ENCODE data around the gene FSTL5. TPM values are rescaled to one million over a fixed set of nuclear protein-coding genes. Genes with fewer than 3 reads are reported as not detected.

The FSTL5 gene
- total and polyA plus RNA-seq, 10 of the 15 experiments (the other 5 are each of a cell fraction or from before 2014, with no cell fraction given), result 0.04 to 2.4 (median 0.08) TPM; not detected in 4

DNA sequence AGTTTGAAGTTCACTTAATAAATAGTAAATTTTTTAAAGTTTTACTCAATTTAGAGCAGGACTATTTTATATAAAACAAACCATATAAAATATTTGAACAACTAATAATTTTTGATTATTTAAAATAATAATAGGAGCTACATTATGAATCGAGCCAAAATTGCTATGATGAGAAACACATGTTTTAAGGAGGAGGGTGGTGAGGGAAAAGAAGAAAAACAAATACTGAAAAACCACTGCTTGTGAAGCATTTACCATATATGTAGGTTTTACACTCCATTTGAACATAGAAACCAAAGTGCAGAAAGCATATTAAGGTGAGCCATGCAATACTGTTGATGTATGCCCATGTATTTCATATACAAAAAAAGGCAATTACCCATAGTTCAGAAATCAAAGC, 448.9 kb downstream of the FSTL5 start (continued):
- TF ChIP-seq RFX5 (IDR thresholded peaks at IDR 0.05; ENCODE audit: low read depth, low read length) (no peak), YY1 (IDR thresholded peaks at IDR 0.05; ENCODE audit: low read depth, low read length) (no peak)
- TF ChIP-seq, protein P1, sequence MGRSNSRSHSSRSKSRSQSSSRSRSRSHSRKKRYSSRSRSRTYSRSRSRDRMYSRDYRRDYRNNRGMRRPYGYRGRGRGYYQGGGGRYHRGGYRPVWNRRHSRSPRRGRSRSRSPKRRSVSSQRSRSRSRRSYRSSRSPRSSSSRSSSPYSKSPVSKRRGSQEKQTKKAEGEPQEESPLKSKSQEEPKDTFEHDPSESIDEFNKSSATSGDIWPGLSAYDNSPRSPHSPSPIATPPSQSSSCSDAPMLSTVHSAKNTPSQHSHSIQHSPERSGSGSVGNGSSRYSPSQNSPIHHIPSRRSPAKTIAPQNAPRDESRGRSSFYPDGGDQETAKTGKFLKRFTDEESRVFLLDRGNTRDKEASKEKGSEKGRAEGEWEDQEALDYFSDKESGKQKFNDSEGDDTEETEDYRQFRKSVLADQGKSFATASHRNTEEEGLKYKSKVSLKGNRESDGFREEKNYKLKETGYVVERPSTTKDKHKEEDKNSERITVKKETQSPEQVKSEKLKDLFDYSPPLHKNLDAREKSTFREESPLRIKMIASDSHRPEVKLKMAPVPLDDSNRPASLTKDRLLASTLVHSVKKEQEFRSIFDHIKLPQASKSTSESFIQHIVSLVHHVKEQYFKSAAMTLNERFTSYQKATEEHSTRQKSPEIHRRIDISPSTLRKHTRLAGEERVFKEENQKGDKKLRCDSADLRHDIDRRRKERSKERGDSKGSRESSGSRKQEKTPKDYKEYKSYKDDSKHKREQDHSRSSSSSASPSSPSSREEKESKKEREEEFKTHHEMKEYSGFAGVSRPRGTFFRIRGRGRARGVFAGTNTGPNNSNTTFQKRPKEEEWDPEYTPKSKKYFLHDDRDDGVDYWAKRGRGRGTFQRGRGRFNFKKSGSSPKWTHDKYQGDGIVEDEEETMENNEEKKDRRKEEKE (IDR thresholded peaks at IDR 0.05), result no peak
- TF ChIP-seq, protein P2, sequence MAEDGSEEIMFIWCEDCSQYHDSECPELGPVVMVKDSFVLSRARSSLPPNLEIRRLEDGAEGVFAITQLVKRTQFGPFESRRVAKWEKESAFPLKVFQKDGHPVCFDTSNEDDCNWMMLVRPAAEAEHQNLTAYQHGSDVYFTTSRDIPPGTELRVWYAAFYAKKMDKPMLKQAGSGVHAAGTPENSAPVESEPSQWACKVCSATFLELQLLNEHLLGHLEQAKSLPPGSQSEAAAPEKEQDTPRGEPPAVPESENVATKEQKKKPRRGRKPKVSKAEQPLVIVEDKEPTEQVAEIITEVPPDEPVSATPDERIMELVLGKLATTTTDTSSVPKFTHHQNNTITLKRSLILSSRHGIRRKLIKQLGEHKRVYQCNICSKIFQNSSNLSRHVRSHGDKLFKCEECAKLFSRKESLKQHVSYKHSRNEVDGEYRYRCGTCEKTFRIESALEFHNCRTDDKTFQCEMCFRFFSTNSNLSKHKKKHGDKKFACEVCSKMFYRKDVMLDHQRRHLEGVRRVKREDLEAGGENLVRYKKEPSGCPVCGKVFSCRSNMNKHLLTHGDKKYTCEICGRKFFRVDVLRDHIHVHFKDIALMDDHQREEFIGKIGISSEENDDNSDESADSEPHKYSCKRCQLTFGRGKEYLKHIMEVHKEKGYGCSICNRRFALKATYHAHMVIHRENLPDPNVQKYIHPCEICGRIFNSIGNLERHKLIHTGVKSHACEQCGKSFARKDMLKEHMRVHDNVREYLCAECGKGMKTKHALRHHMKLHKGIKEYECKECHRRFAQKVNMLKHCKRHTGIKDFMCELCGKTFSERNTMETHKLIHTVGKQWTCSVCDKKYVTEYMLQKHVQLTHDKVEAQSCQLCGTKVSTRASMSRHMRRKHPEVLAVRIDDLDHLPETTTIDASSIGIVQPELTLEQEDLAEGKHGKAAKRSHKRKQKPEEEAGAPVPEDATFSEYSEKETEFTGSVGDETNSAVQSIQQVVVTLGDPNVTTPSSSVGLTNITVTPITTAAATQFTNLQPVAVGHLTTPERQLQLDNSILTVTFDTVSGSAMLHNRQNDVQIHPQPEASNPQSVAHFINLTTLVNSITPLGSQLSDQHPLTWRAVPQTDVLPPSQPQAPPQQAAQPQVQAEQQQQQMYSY (CRISPR knock-in tag; IDR thresholded peaks at IDR 0.05), result no peak

All from GM12878 (cell line).